LNCAP (cell line): ENCODE results near the gene NTRK1.

Source experiments
- TF ChIP-seq, protein P1 (sequence below): fragments of 450-650 bp; IDR thresholded peaks from 2 replicates; pipeline ENCODE4 v1.5.1; 2017; ENCODE audit warnings: mild to moderate bottlenecking

NTRK1 gene

DNA sequence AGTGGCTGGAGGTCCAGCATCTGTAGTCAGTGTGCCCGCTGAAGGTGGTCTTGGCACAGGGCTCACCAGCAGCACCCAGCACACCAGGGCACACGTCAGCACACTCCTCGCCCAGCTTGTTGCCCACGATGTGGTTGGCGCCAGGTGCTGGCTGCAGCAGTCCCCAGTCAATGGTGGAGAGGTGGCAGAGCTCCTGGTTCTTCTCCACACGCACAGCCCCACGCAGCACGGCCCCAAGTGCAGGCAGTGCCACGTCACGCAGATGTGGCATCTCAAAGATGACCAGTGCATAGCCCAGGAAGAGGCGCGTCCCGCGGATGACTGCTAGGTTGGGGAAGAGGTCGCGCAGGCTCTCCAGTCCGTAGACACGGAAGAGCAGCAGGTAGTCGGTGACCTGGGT is 6.9 kb upstream of the NTRK1 start:
- TF ChIP-seq, protein P1, sequence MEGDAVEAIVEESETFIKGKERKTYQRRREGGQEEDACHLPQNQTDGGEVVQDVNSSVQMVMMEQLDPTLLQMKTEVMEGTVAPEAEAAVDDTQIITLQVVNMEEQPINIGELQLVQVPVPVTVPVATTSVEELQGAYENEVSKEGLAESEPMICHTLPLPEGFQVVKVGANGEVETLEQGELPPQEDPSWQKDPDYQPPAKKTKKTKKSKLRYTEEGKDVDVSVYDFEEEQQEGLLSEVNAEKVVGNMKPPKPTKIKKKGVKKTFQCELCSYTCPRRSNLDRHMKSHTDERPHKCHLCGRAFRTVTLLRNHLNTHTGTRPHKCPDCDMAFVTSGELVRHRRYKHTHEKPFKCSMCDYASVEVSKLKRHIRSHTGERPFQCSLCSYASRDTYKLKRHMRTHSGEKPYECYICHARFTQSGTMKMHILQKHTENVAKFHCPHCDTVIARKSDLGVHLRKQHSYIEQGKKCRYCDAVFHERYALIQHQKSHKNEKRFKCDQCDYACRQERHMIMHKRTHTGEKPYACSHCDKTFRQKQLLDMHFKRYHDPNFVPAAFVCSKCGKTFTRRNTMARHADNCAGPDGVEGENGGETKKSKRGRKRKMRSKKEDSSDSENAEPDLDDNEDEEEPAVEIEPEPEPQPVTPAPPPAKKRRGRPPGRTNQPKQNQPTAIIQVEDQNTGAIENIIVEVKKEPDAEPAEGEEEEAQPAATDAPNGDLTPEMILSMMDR = no peak

DNA sequence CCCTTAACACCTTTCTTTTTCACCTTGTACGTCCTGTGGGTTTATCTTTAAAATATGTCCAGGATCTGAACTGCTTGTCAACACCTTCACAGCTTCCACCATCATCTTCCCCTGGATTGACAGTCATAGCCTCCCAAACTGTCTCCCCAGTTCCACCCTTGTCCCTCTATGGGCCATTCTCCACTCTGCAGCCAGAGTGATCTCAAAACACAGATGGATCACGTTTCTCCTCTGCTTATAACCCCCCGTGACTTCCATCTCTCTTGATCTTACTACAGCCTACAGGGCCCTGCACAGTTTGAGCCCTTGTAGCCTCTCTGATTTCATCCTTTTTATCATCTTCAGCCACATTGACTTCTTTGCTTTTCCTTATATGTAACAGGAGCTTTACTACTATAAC is 6.0 kb upstream of the NTRK1 start:
- TF ChIP-seq, protein P1 = no peak

DNA sequence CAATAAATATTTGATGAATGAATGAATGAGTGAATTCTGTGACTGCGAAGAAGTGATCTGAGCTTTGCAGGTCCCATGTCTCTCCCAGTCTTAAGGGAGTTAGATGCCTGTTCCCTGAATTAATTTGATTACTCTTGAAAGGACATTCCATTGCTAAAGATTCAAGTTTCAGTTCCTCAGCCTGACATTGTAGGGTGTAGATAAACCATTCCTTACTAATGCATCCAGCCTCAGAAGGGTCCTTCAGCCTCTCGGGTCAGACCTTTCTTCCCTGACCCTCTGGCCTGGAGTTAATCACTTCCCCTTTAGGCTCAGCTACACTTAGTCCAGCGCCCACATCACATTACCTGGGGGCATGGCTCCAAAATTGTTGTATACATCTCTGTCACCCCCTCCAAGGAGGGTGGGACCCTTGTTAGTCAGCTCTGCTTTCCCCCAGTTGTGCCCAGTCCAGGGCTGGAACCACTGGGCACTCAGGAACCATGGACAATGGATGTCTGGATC is 4.3 kb upstream of the NTRK1 start:
- TF ChIP-seq, protein P1 = no peak

DNA sequence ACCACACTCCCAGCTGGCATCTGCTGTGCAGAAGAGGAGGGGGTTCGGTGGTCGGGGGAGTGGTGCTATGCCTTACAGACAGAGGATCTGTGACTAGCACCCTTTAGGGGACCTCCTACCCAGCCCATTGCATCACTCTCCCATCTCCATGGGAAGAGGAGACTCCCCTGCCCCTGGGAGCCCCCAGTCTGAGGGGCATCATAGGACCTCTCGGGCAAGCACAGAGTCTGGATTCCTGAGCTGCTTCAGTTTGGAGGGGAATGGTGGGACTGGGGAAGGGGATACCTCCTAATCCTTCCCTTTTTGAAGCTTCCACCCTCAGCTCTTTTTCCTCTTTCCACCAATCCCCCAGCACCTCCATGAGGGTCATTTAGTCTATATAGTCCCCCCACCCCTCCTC is 3.1 kb upstream of the NTRK1 start:
- TF ChIP-seq, protein P1 = no peak

DNA sequence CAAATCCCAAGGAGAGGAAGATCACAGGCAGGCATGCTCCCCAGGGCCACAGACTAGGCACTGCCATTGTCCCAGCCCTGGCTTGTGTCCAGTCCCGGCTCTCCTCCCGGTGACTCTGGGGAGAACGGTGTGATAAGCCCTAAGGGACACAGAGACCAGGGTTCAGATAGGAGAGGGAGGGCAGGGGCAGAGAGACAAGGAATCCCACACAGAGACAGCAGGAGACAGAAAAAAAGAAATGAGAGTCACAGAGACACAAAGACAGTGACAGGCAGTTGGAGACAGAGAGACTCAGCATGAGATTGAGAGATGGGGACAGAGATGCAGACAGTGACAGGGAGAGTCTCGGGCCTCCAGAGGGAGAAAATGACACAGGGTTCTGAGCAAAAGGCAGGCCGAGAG is 2.1 kb upstream of the NTRK1 start:
- TF ChIP-seq, protein P1 = no peak

DNA sequence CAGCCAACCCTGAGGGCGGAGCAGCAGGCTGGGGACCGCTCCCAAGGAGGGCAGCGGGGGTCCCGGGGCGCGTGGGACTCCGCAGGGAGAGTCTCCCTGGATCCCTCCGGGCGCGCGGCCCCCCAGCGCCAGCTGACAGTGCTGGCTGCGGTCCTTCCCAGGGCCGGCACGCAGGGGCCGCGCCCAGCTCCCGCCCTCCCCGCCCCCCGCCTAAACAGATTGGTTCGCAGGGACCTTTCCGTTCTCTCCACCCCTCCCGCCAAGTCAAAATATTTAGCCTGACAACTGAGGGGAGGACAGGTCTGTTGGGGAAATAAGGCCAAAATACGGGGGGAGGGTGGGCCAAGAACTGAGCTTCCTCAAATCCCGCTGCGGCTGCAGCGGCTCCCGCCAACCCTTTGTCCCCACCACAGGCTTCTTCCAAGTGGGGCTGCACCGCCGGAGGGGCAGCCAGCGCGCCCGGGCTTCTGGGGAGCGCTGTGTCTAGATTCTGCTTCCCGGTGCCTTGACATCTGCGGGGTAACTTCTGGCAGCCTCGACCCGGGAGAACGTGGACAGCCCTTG is 1.6 kb upstream of the NTRK1 start, which contains the start of gene INSRR:
INSRR (minus strand) TSS at position 159 of the 564 bp plus-strand sequence. CDS start 496 bp downstream, outside the sequence.
- TF ChIP-seq, protein P1 = no peak

DNA sequence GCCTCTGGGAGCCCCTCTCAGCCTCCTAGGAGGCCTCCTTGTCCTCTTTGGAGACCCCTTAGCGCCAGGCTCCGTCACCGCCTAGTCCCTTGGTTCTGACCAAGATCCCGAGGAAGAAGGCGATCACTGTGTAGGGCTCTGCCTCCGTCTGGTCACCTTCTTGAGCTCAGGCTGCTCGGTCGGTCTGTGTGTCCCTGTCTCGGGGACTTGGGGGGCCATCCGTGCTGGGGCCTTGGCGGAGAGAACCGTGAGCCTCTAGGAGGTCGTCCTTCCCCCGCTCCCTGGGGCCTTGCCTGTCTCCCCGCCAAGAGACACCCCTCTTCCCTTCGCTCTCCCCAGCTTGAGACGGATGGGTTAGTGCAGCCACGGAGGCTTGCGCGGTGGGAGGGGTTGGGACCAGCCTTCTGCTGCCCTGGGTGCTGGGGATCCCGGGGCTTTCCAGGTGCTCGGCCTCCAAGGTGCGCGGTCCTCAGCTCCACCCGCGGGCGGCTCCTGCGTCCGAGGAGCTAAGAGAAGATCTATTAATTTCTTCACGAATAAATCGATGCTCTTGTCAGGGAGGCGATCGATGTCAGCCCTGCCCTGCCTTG is 1.0 kb upstream of the NTRK1 start:
- TF ChIP-seq, protein P1 = no peak
